ENCODE measurements around the gene FAM83G.

DNA sequence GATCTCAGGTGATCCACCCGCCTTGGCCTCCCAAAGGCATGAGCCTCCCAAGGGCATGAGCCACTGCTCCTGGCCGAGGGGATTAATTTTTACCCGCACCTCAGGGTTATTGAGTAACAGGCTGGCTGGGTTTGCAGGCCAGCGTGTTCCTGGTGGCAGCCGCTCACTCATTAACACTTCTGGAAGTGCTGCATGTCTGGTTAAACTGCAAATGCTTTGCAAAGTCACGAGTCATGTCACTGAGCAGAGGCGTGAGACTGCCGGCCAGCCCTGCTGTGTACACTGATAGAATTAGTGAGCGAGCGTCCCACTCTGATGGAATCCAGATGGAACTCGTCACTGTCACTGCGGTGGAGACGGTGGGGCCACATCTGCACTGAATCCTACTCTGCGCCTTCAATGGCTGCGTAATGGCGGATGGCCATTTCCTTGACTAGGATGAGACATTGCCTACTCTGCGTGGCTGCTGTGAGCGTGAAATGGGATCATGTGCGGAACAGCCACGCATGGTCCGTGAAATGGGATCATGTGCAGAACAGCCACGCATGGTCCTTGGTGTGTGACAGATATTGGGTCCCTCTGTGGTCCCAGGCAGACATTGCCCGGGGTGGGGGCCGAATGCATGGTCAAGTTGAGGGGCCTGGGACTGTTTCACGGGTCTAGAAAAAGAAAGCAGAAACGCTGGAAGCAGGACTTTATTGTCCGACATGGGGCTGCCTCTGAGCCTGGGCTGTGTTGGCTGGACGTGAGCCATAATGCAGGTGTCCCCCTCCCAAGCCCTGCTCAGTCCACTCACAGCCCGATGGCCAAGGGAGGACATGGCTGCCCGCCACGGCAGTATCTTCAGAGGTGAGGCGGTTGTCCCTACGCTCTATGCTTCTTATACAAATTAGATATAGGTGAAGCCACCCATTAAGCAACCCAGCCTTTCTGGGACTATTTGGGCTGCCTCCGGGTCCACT, 53.3 kb downstream of the FAM83G start:
- no peak for TF ChIP-seq POLR2A (IDR thresholded peaks at IDR 0.05; ENCODE audit: low read depth, low read length)
- no peak for TF ChIP-seq POLR2AphosphoS5 (IDR thresholded peaks at IDR 0.05; ENCODE audit: low read depth, low read length)
- TF ChIP-seq TAF1 (IDR thresholded peaks at IDR 0.05; ENCODE audit: borderline replicate concordance, low read depth, low read length), result no peak

Measured in GM12892 (cell line).